Loucy (cell line): ENCODE results near the gene RFESD.

Source experiments
- CTCF ChIP-seq: fragments of 200-600 bp; sonication (generic); conservative IDR thresholded peaks from 2 replicates; pipeline ENCODE4 v1.5.1; 2014; ENCODE audit warnings: mild to moderate bottlenecking, antibody characterized with exemption, low read length
- EZH2phosphoT487 ChIP-seq: fragments of 200-600 bp; IDR thresholded peaks from 2 replicates; pipeline ENCODE4 v1.6.1; 2018; ENCODE audit warnings: antibody characterized with exemption, mild to moderate bottlenecking, moderate library complexity, borderline replicate concordance

GRCh38 chr5:95655575-95655974 is 9.0 kb downstream of the RFESD start:
- no peak for TF ChIP-seq CTCF
- TF ChIP-seq EZH2phosphoT487: no peak
